ENCODE data around the gene GALNT5.

GRCh38 chr2:157349949-157350515, 92.5 kb downstream of the GALNT5 start:
- TF ChIP-seq CTCF (IDR thresholded peaks at IDR 0.05) (no peak), EZH2 (IDR thresholded peaks at IDR 0.05) (no peak), EZH2phosphoT487 (IDR thresholded peaks at IDR 0.05) (no peak)
